OCI-LY3 (cell line): ENCODE results near the gene HMSD.
"Not testable (repeated sequence)": the region's sequence is repeated elsewhere in the genome, so short reads cannot be mapped to it uniquely, and the experiment has no call there.

ENCODE experiments used
- H2AFZ ChIP-seq: fragments of 200-600, 300-600 bp; shearing (Covaris generic); 2 replicates; pipeline ENCODE4 v1.6.0; 2014; ENCODE audit warnings: antibody characterized with exemption, low read depth, low read length
- H3K27ac ChIP-seq: fragments of 200-600, 300-600 bp; sonication (generic); 2 replicates; pipeline ENCODE4 v1.5.1; 2014; ENCODE audit warnings: mild to moderate bottlenecking, low read length, moderate library complexity, mixed read lengths
- H3K27me3 ChIP-seq: fragments of 200-600, 300-600 bp; sonication (generic); 2 replicates; pipeline ENCODE4 v1.6.1; 2014; ENCODE audit warnings: low read depth, low read length, mixed read lengths
- H3K36me3 ChIP-seq: fragments of 200-600, 300-600 bp; sonication (generic); replicated peaks from 2 replicates; pipeline ENCODE3; 2014; ENCODE audit warnings: low read depth, low read length, mixed read lengths
- H3K4me1 ChIP-seq: fragments of 300-600, 200-600 bp; sonication (generic); 2 replicates; pipeline ENCODE4 v1.6.1; 2014; ENCODE audit warnings: low read length, mixed read lengths
- H3K4me2 ChIP-seq: fragments of 200-600, 300-600 bp; sonication (generic); 2 replicates; pipeline ENCODE4 v1.6.1; 2014; ENCODE audit warnings: low read length, mixed read lengths
- H3K4me3 ChIP-seq: fragments of 300-600, 200-600 bp; sonication (generic); 2 replicates; pipeline ENCODE4 v1.5.1; 2014; ENCODE audit warnings: antibody characterized with exemption, mild to moderate bottlenecking, low read length, moderate library complexity
- H3K79me2 ChIP-seq: fragments of 300-600, 200-600 bp; shearing (Covaris generic); 2 replicates; pipeline ENCODE4 v1.6.1; 2014; ENCODE audit warnings: mild to moderate bottlenecking, low read length, mixed read lengths
- H3K9ac ChIP-seq: fragments of 300-600, 200-600 bp; shearing (Covaris generic); 2 replicates; pipeline ENCODE4 v1.6.0; 2014; ENCODE audit warnings: mild to moderate bottlenecking, low read length, moderate library complexity
- H3K9me3 ChIP-seq: fragments of 200-600, 300-600 bp; shearing (Covaris generic); 2 replicates; pipeline ENCODE4 v1.6.1; 2014; ENCODE audit warnings: low read length, mixed read lengths; ENCODE audit not compliant: insufficient read depth
- H4K20me1 ChIP-seq: fragments of 200-600, 300-600 bp; sonication (generic); 2 replicates; pipeline ENCODE4 v1.6.1; 2016; ENCODE audit warnings: low read length, mixed read lengths; ENCODE audit not compliant: insufficient read depth
- EZH2phosphoT487 ChIP-seq: fragments of 200-600 bp; shearing (Covaris generic); IDR thresholded peaks from 2 replicates; pipeline ENCODE4 v1.6.1; 2018; ENCODE audit warnings: antibody characterized with exemption, mixed run types, low read depth
- TF ChIP-seq, protein P1 (sequence below): fragments of 200-600, 300-600 bp; sonication (generic); IDR thresholded peaks from 2 replicates; pipeline ENCODE4 v1.5.1; 2014; ENCODE audit warnings: antibody characterized with exemption, low read length, low read depth

The HMSD gene

GRCh38 chr18:63917817-63918216 lies 31.3 kb upstream of the HMSD start:
- TF ChIP-seq, protein P1, sequence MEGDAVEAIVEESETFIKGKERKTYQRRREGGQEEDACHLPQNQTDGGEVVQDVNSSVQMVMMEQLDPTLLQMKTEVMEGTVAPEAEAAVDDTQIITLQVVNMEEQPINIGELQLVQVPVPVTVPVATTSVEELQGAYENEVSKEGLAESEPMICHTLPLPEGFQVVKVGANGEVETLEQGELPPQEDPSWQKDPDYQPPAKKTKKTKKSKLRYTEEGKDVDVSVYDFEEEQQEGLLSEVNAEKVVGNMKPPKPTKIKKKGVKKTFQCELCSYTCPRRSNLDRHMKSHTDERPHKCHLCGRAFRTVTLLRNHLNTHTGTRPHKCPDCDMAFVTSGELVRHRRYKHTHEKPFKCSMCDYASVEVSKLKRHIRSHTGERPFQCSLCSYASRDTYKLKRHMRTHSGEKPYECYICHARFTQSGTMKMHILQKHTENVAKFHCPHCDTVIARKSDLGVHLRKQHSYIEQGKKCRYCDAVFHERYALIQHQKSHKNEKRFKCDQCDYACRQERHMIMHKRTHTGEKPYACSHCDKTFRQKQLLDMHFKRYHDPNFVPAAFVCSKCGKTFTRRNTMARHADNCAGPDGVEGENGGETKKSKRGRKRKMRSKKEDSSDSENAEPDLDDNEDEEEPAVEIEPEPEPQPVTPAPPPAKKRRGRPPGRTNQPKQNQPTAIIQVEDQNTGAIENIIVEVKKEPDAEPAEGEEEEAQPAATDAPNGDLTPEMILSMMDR = no peak
- no peak for TF ChIP-seq EZH2phosphoT487
- Histone ChIP-seq H3K4me2 (no peak overlapping the region), H3K9ac (no peak overlapping the region), H3K27me3 (no peaks in the 10 kb centered on the region), H4K20me1 (no peaks in the 10 kb centered on the region), H3K79me2 (no peaks in the 10 kb centered on the region), H3K36me3 (no peaks in the 10 kb centered on the region), H3K9me3 (no peaks in the 10 kb centered on the region), H3K27ac (no peak overlapping the region), H3K4me3 (no peak overlapping the region), H3K4me1 (no peaks in the 10 kb centered on the region), H2AFZ (no peak overlapping the region)

DNA sequence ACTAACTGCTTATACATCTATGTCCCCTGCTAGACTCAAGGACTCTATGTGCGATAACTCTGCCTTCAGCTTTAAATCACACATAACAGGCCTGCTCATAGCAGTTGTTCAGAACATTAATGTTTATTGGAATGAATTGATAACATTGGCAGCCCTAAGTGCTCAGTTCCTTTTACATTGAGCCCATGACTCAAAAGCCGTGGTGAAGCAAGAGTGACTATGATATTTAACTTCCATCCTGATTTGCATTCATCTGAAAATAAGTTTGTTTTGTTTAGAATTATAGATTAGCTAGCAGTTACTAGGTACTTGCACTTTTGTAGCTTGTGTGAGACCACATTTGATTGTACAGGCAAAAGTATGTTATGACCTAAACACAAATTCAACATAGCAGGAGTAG lies 27.1 kb upstream of the HMSD start:
- no peaks in the 10 kb centered on the region for H3K4me1 ChIP-seq
- no peak overlapping the region for H3K27ac ChIP-seq
- H3K36me3 ChIP-seq = no peaks in the 10 kb centered on the region
- H3K4me3 ChIP-seq = no peak overlapping the region
- TF ChIP-seq, protein P1 = no peak
- no peak for TF ChIP-seq EZH2phosphoT487
- no peak overlapping the region for H3K9ac ChIP-seq
- 0 out of 2 replicates have a peak overlapping the region, but pooled peaks have one; percentile 7 for H2AFZ ChIP-seq
- H3K27me3 ChIP-seq = no peaks in the 10 kb centered on the region
- H4K20me1 ChIP-seq = no peaks in the 10 kb centered on the region
- H3K4me2 ChIP-seq = no peak overlapping the region
- no peaks in the 10 kb centered on the region for H3K9me3 ChIP-seq
- H3K79me2 ChIP-seq = no peaks in the 10 kb centered on the region

- TF ChIP-seq, protein P1 = no peak
- TF ChIP-seq EZH2phosphoT487 = no peak
- H3K27ac ChIP-seq = no peak overlapping the region
- H3K4me1 ChIP-seq = no peaks in the 10 kb centered on the region
- H3K36me3 ChIP-seq = no peaks in the 10 kb centered on the region
- H4K20me1 ChIP-seq = no peaks in the 10 kb centered on the region
- H2AFZ ChIP-seq = no peak overlapping the region
- H3K9ac ChIP-seq = no peak overlapping the region
- H3K79me2 ChIP-seq = no peaks in the 10 kb centered on the region
- no peaks in the 10 kb centered on the region for H3K9me3 ChIP-seq
- no peak overlapping the region for H3K4me3 ChIP-seq
- H3K27me3 ChIP-seq = no peaks in the 10 kb centered on the region
- H3K4me2 ChIP-seq = no peak overlapping the region
These were observed 24.6 kb upstream of the HMSD start for GRCh38 chr18:63924551-63924950.

GRCh38 chr18:63928331-63928730 lies 20.8 kb upstream of the HMSD start:
- Histone ChIP-seq H3K9ac (no peak overlapping the region), H3K4me3 (no peak overlapping the region), H3K79me2 (no peaks in the 10 kb centered on the region), H3K9me3 (no peaks in the 10 kb centered on the region), H3K27ac (no peak overlapping the region), H2AFZ (no peak overlapping the region), H3K4me2 (no peak overlapping the region), H4K20me1 (no peaks in the 10 kb centered on the region), H3K27me3 (no peaks in the 10 kb centered on the region), H3K4me1 (no peaks in the 10 kb centered on the region), H3K36me3 (no peaks in the 10 kb centered on the region)
- TF ChIP-seq EZH2phosphoT487 = no peak
- TF ChIP-seq, protein P1 = no peak

GRCh38 chr18:63929369-63929768 lies 19.7 kb upstream of the HMSD start:
- not testable (repeated sequence) for H3K27ac ChIP-seq, H2AFZ ChIP-seq, H3K9me3 ChIP-seq, H3K27me3 ChIP-seq, H3K4me2 ChIP-seq, H4K20me1 ChIP-seq, H3K4me3 ChIP-seq, H3K79me2 ChIP-seq, H3K9ac ChIP-seq, H3K4me1 ChIP-seq, H3K36me3 ChIP-seq
